Activated CD8-positive, alpha-beta memory T cell treated with anti-CD3 and anti-CD28 coated beads for 36 hours (primary cell): ENCODE results near the gene SH3PXD2B. TPM values are rescaled to one million over a fixed set of nuclear protein-coding genes. Genes with fewer than 3 reads are reported as not detected.

ENCODE experiments used
- CTCF ChIA-PET: fragments of 350-600 bp; sonication (Branson Sonifier 250); formaldehyde crosslinking; loops from one replicate; lab custom pipeline; 2021; ENCODE audit warnings: antibody characterized with exemption; lab: Charles Lee
- POLR2A ChIA-PET: fragments of 350-600 bp; sonication (Branson Sonifier 250); formaldehyde crosslinking; loops from one replicate; lab custom pipeline; 2021; ENCODE audit warnings: antibody characterized with exemption; lab: Charles Lee
- total RNA-seq, 2 experiments: library from RNA; stranded (reverse); gene quantifications; one replicate each; pipeline ENCODE4 v1.2.3, GENCODE V29; 2021

SH3PXD2B gene
- total RNA-seq, 2 experiments from 2014 or later, result 0.17 to 0.25 TPM

- ChIA-PET CTCF (interaction anchor here (0.8 kb wide), 1 partner anchor 238 kb away, joined by 3 read pairs; no protein-coding TSS in a partner anchor), POLR2A (no interaction called here)
Observed at GRCh38 chr5:172458976-172459782, 4.9 kb upstream of the SH3PXD2B start.

- CTCF ChIA-PET, result interaction anchor here (1.0 kb wide), 1 partner anchor 86 kb away, joined by 3 read pairs; no protein-coding TSS in a partner anchor
- POLR2A ChIA-PET, result no interaction called here
Observed at GRCh38 chr5:172456076-172456722, 1.9 kb upstream of the SH3PXD2B start.

GRCh38 chr5:172455511-172456061 lies 1.3 kb upstream of the SH3PXD2B start:
- POLR2A ChIA-PET, result no interaction called here
- CTCF ChIA-PET, result interaction anchor here (1.0 kb wide), 1 partner anchor 85 kb away, joined by 3 read pairs; no protein-coding TSS in a partner anchor

GRCh38 chr5:172455087-172455381 lies 709 bp upstream of the SH3PXD2B start:
- ChIA-PET CTCF (interaction anchor here (1.0 kb wide), 1 partner anchor 85 kb away, joined by 3 read pairs; no protein-coding TSS in a partner anchor), POLR2A (no interaction called here)

GRCh38 chr5:172453986-172454357 lies 353 bp downstream of the SH3PXD2B start:
- POLR2A ChIA-PET, result no interaction called here
- CTCF ChIA-PET, result no interaction called here

GRCh38 chr5:172453206-172453985 lies 929 bp downstream of the SH3PXD2B start:
- POLR2A ChIA-PET, result no interaction called here
- CTCF ChIA-PET, result interaction anchor here (0.6 to 1.0 kb wide), 2 partner anchors 41 to 324 kb away, joined by 3 to 4 read pairs; no protein-coding TSS in a partner anchor

GRCh38 chr5:172452398-172453205 lies 1.7 kb downstream of the SH3PXD2B start:
- ChIA-PET CTCF (interaction anchor here (0.6 to 1.6 kb wide), 5 partner anchors 8 to 325 kb away, joined by 3 to 7 read pairs (median 4); no protein-coding TSS in a partner anchor), POLR2A (no interaction called here)

- ChIA-PET POLR2A (no interaction called here), CTCF (interaction anchor here (1.1 to 1.6 kb wide), 4 partner anchors 9 to 87 kb away, joined by 3 to 7 read pairs (median 4); no protein-coding TSS in a partner anchor)
Observed at GRCh38 chr5:172451771-172452197, 2.5 kb downstream of the SH3PXD2B start.

- ChIA-PET CTCF (interaction anchor here (1.1 to 1.6 kb wide), 6 partner anchors 10 to 264 kb away, joined by 3 to 8 read pairs (median 4); no protein-coding TSS in a partner anchor), POLR2A (interaction anchor here (0.6 kb wide), 1 partner anchor 141 kb away, joined by 3 read pairs; no protein-coding TSS in a partner anchor)
Observed at GRCh38 chr5:172450861-172451695, 3.2 kb downstream of the SH3PXD2B start.

- ChIA-PET POLR2A (interaction anchor here (0.6 kb wide), 1 partner anchor 142 kb away, joined by 3 read pairs; no protein-coding TSS in a partner anchor), CTCF (interaction anchor here (1.1 to 1.6 kb wide), 3 partner anchors 10 to 264 kb away, joined by 3 to 8 read pairs (median 4); no protein-coding TSS in a partner anchor)
Observed at GRCh38 chr5:172450453-172450852, 3.9 kb downstream of the SH3PXD2B start.

- POLR2A ChIA-PET, result no interaction called here
- CTCF ChIA-PET, result interaction anchor here (0.8 to 1.1 kb wide), 2 partner anchors 34 to 249 kb away, joined by 3 read pairs; no protein-coding TSS in a partner anchor
Observed at GRCh38 chr5:172448999-172449398, 5.3 kb downstream of the SH3PXD2B start.

- CTCF ChIA-PET, result no interaction called here
- POLR2A ChIA-PET, result no interaction called here
Observed at GRCh38 chr5:172447646-172448365, 6.5 kb downstream of the SH3PXD2B start.

- CTCF ChIA-PET, result no interaction called here
Observed at GRCh38 chr5:172446336-172447051, 7.8 kb downstream of the SH3PXD2B start.

GRCh38 chr5:172445866-172446265 lies 8.5 kb downstream of the SH3PXD2B start:
- POLR2A ChIA-PET, result no interaction called here

More at GRCh38 chr5:172446336-172447051, 7.8 kb downstream of the SH3PXD2B start:
- POLR2A ChIA-PET, result no interaction called here

GRCh38 chr5:172444626-172445365 lies 9.5 kb downstream of the SH3PXD2B start:
- ChIA-PET CTCF (interaction anchor here (1.4 kb wide), 1 partner anchor 11 kb away, joined by 4 read pairs; no protein-coding TSS in a partner anchor), POLR2A (no interaction called here)

More at GRCh38 chr5:172445866-172446265, 8.5 kb downstream of the SH3PXD2B start:
- CTCF ChIA-PET, result no interaction called here
